Adipocyte (in vitro differentiated cells): ENCODE measurements around the gene ZNF532.
A peak's percentile ranks its signal among the peaks of the same experiment; 100 is the strongest.
"Not testable (repeated sequence)": the region's sequence is repeated elsewhere in the genome, so short reads cannot be mapped to it uniquely, and the experiment has no call there.

ENCODE experiments used
- DNase-seq: peaks from one replicate; pipeline ENCODE4 v3.0.0-alpha.2; 2015; ENCODE audit warnings: low read depth
- H3K27me3 ChIP-seq: replicated peaks from 2 replicates; pipeline ENCODE4 v1.7.0; 2013; ENCODE audit warnings: mild to moderate bottlenecking, low read length, moderate library complexity; ENCODE audit not compliant: control insufficient read depth, insufficient read depth
- H3K36me3 ChIP-seq: 2 replicates; pipeline ENCODE4 v1.7.0; 2013; ENCODE audit warnings: low read length, mild to moderate bottlenecking, moderate library complexity; ENCODE audit not compliant: control insufficient read depth, insufficient read depth, severe bottlenecking
- H3K4me1 ChIP-seq: 2 replicates; pipeline ENCODE4 v1.7.0; 2013; ENCODE audit warnings: mild to moderate bottlenecking, low read length, moderate library complexity; ENCODE audit not compliant: control insufficient read depth, insufficient read depth
- H3K4me3 ChIP-seq: 2 replicates; pipeline ENCODE4 v1.7.0; 2013; ENCODE audit warnings: mild to moderate bottlenecking, low read length, moderate library complexity
- H3K9ac ChIP-seq: 2 replicates; pipeline ENCODE4 v1.7.0; 2013; ENCODE audit warnings: mild to moderate bottlenecking, low read length, moderate library complexity
- H3K9me3 ChIP-seq: 2 replicates; pipeline ENCODE4 v1.7.0; 2013; ENCODE audit warnings: mild to moderate bottlenecking, low read length, moderate library complexity; ENCODE audit not compliant: control insufficient read depth

The ZNF532 gene

DNA sequence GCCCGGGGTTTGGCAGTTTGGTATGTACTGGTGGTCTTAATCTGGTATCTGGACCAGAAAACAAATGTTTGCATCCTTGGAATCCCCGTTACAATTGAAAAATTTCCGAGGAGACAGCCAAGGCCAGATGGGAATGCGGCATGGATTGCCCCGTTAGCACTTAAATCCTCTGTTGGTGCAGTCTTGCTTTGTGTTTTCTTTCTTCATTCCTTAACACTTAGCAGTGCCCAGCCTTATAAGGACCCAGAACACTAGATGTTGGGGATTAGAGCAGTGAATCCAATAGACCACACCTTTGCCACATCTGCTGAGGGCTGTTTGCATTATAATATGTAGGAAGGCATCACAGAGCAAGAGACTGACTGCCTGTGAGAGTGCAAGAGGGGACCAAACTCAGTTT, 12.8 kb upstream of the ZNF532 start:
- H3K27me3 ChIP-seq = no peaks in the 10 kb centered on the region
- peaks cover 18% of the 10 kb centered on the region for H3K4me1 ChIP-seq
- no peaks in the 10 kb centered on the region for H3K36me3 ChIP-seq
- H3K9ac ChIP-seq = no peak overlapping the region
- H3K9me3 ChIP-seq = no peaks in the 10 kb centered on the region
- DNase-seq = no peak
- H3K4me3 ChIP-seq = no peak overlapping the region

DNA sequence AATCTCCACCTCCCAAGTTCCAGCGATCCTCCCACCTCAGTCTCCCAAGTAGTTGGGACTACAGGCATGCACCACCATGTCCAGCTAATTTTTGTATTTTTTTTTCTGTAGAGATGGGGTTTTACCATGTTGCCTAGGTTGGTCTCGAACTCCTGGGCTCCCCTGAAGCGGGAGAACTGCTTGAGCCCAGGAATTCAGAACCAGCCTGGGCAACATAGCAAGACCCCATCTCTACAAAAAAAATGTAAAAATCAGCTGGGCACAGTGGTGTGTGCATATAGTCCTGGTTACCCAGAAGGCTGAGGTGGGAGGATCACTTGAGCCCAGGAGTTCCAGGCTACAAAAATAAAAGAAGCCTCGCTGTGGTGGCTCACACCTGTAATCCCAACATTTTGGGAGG, 12.0 kb upstream of the ZNF532 start:
- no peaks in the 10 kb centered on the region for H3K9me3 ChIP-seq
- peaks cover 23% of the 10 kb centered on the region for H3K4me1 ChIP-seq
- H3K9ac ChIP-seq = no peak overlapping the region
- no peaks in the 10 kb centered on the region for H3K36me3 ChIP-seq
- no peak overlapping the region for H3K4me3 ChIP-seq
- no peaks in the 10 kb centered on the region for H3K27me3 ChIP-seq
- DNase-seq = no peak

DNA sequence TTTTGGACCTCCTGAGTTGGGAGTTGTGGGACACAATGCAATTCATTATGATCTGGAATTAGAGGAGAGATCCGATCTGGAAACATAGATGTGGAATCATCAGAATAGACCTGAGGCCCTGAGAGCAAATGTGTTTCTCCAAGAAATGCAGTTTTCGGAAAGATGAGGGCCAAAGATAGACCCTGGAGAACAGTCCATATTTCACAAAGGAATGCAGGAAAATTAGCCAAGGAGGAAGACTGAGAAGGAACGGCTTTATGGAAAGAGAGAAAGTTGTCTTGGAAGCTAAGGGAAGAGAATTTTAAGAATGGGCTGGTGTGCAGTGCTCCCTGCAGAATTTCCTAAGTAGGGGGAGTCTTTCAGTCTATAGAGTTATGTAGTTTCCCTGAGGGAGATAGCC, 11.1 kb upstream of the ZNF532 start:
- DNase-seq = no peak
- Histone ChIP-seq H3K9ac (no peak overlapping the region), H3K4me3 (no peak overlapping the region), H3K27me3 (no peaks in the 10 kb centered on the region), H3K4me1 (peaks cover 30% of the 10 kb centered on the region), H3K36me3 (no peaks in the 10 kb centered on the region), H3K9me3 (no peaks in the 10 kb centered on the region)

DNA sequence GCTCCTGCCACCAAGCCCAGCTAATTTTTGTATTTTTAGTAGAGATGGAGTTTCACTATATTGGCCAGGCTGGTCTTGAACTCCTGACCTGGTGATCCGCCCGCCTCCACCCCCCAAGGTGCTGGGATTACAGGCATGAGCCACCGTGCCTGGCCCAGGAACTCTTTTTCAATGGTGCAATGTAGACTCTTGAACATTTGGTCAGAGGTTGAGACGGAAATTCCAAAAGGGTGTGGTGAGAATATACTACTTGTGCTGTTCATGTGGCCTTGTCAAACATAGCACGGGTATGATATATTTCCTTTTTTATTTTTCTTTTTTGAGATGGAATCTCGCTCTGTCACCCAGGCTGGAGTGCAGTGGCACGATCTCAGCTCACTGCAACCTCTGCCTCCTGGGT, 9.2 kb upstream of the ZNF532 start:
- H3K36me3 ChIP-seq, H3K4me3 ChIP-seq, DNase-seq, H3K9ac ChIP-seq, H3K27me3 ChIP-seq, H3K9me3 ChIP-seq: not testable (repeated sequence)
- H3K4me1 ChIP-seq = peaks cover 47% of the 10 kb centered on the region

DNA sequence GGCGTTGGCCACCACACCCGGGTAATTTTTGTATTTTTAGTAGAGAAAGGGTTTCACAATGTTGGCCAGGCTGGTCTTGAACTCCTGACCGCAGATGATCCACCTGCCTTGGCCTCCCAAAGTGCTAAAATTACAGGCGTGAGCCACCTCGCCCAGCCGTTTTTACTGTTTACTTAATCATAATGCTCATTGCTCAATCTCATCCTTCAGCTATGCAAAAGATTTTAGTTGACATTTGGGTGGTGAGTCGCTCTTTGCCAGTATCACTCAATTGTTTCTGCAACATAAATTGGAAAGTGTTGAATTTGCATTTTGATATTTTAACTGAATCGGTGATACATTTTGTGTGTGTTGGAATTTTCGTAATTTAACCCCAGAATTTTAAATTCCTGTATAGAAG, 7.8 kb upstream of the ZNF532 start:
- no peak overlapping the region for H3K4me3 ChIP-seq
- no peaks in the 10 kb centered on the region for H3K36me3 ChIP-seq
- H3K9ac ChIP-seq = no peak overlapping the region
- peak; percentile 80 for DNase-seq
- H3K9me3 ChIP-seq = no peaks in the 10 kb centered on the region
- peaks cover 50% of the 10 kb centered on the region for H3K4me1 ChIP-seq
- no peaks in the 10 kb centered on the region for H3K27me3 ChIP-seq

DNA sequence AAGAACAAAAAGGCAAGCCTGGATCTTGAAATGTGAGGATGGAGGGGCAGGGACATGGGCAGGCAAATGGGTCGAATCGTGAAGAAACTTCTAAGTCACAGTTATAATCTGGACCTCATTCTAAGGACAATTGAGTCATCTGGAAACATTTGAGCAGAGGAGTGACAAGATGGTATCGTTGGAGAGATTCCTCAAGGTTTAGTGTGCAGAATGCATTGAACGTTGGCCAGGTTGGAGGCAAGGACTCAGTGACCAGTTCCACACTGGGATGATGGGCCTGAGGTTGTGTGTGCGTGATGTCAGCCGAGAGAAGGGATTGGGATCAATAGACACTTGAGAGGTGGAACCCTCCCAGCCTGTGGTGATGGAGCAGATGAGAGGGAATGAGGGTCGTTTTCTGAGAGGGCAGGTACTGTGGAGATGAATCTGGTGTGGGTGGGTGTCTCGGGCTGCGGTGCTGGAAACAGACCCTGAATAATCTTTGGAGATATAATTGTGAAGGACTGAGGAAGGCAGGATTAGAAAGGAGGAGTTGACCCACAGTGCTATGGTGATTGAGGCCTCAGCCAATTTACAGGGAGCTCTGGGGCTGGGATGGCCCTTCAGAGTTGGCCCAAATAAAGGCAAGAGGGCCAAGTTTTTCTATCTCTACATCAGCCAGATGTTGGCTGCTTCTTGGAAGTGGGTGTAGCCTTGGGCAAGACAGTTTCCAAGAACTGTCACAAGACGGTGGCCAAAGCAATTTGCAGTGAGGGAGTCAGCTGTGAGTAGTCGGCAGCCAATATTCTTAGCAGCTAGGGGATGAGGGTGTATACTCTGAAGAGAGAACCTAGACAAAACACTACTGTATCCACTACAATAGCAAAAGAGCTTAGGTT, 5.8 kb upstream of the ZNF532 start:
- Histone ChIP-seq H3K9me3 (no peaks in the 10 kb centered on the region), H3K27me3 (no peaks in the 10 kb centered on the region), H3K4me3 (peak overlapping the region; percentile 72), H3K4me1 (peaks cover 61% of the 10 kb centered on the region), H3K9ac (peak overlapping the region; percentile 42), H3K36me3 (no peaks in the 10 kb centered on the region)
- peak; percentile 54 for DNase-seq

DNA sequence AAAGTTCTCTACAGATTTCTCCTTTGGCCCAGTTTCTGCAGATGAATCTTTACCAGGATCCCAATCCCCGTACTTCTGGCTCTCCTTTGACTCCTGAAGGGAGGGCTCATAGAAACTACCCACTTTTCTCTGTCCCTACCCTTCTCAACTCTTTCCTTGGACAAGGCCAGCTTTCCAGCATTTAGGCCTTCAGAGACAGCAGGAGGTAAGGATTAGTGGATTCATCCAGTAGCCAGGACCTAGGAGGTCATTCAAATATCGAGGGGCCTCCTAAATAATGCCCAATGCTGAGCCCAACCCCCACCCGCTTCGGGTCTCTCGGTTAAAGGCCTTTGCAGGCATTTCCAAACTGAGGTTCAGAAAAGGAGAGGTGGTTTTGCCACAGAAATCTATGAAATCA, 4.8 kb upstream of the ZNF532 start:
- H3K27me3 ChIP-seq = no peaks in the 10 kb centered on the region
- no peaks in the 10 kb centered on the region for H3K36me3 ChIP-seq
- peak overlapping the region; percentile 72 for H3K4me3 ChIP-seq
- no peaks in the 10 kb centered on the region for H3K9me3 ChIP-seq
- H3K4me1 ChIP-seq = peaks cover 66% of the 10 kb centered on the region
- peak overlapping the region; percentile 42 for H3K9ac ChIP-seq
- DNase-seq = peak; percentile 9

DNA sequence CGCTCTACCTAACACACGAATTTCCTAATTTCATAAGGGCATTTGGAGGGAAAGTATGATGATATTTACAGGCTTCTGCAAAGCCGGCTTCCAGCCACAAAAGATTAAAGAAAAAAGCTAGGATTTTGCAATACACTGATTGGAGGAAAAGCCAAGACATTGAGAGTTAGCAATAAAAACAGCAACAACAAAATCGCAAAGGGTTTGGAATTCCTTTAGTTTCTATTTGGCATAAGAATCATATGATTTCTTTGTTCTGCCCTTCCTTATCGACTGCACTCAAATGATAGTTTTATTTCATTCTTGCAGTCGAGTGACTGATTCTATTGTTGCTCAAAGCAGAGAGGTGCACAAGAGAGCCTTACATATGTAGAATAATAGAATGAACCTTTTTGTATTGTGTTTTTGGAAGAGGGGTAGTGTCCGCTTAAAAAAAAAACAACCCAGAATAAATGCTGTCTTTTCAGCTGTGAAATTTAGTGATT, 3.9 kb upstream of the ZNF532 start:
- H3K4me3 ChIP-seq = peak overlapping the region; percentile 72
- peaks cover 70% of the 10 kb centered on the region for H3K4me1 ChIP-seq
- H3K9ac ChIP-seq = peak overlapping the region; percentile 42
- no peaks in the 10 kb centered on the region for H3K27me3 ChIP-seq
- peak; percentile 75 for DNase-seq
- H3K36me3 ChIP-seq = no peaks in the 10 kb centered on the region
- H3K9me3 ChIP-seq = no peaks in the 10 kb centered on the region

DNA sequence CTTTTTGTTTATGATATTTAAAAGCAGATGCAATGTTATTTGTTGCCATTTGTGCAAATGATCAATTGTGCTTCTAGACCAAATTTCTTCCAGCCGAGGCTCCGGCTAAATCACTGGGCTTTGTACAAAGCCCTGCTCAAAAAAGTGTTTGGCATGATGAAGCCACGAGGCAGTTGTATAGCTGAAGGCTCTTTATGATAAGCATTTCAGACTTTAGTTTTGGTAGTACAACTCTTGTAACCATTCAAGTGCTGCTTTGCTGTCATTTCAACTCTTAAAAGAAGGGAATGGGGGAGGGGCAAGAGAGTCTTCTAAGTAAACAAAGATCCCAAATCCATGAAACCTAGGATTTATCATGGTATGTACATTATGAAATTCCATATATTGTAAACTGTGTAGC, 3.3 kb upstream of the ZNF532 start:
- H3K4me1 ChIP-seq = peaks cover 71% of the 10 kb centered on the region
- DNase-seq = peak; percentile 34
- H3K36me3 ChIP-seq = no peaks in the 10 kb centered on the region
- no peaks in the 10 kb centered on the region for H3K27me3 ChIP-seq
- H3K4me3 ChIP-seq = peak overlapping the region; percentile 72
- H3K9ac ChIP-seq = peak overlapping the region; percentile 42
- no peaks in the 10 kb centered on the region for H3K9me3 ChIP-seq

DNA sequence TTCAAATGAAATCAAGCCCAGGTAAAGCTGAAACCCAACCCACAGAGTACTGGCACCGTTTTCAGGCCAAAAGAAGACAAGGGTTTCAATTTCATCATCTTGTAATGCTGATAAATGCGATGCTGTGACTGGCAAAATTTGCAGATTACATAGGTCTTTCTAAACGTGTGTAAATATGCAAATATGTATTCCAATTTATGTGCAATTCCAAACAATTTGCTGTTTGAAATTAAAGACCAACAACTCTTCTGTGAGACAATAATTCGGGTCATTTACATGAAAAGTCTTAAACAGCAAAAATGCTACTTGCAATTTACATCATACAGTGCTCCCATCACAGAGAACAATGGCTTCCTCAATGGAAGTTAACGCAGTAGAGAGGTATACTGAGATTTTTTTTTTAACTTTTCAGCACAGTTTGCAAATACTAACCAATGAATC, 2.8 kb upstream of the ZNF532 start:
- Histone ChIP-seq H3K4me3 (no peak overlapping the region), H3K9me3 (no peaks in the 10 kb centered on the region), H3K36me3 (no peaks in the 10 kb centered on the region), H3K9ac (no peak overlapping the region), H3K4me1 (peaks cover 69% of the 10 kb centered on the region), H3K27me3 (no peaks in the 10 kb centered on the region)
- peak; percentile 15 for DNase-seq

DNA sequence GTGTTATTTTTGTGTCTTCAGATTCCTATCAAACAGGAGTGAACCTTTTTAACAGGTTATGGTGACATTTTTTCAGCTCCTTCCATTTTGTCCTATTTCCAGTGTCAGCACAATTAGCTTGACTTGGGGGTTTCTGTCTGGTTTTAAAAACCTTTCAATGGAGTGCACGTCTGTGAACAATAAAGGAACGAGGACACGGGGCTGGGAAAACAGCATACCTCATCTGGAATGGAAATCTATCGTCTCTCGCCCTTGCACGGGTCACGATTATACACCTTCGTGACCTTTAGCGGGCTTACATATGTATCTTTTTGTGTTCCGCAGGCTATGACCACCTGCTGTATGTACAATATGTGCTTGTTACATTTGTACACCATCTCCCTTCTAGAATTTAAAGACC, 2.3 kb upstream of the ZNF532 start:
- Histone ChIP-seq H3K4me1 (peaks cover 67% of the 10 kb centered on the region), H3K4me3 (peak overlapping the region; percentile 75), H3K9ac (peak overlapping the region; percentile 86), H3K36me3 (no peaks in the 10 kb centered on the region), H3K27me3 (no peaks in the 10 kb centered on the region), H3K9me3 (no peaks in the 10 kb centered on the region)
- DNase-seq = no peak
